RWPE1 (cell line): Measurements from ENCODE around the gene ARID1B.

Experiments
- CTCF ChIA-PET: fragments of 350-600 bp; sonication (Branson Sonifier 250); formaldehyde crosslinking; extraction: SDS; loops from one replicate; lab custom pipeline; 2021; lab: Yijun Ruan, JAX
- POLR2A ChIA-PET: fragments of 400-600 bp; formaldehyde crosslinking; extraction: SDS; loops from one replicate; lab custom pipeline; 2020; ENCODE audit warnings: antibody characterized with exemption; ENCODE audit not compliant: low non-redundant PET; lab: Yijun Ruan, JAX
- DNase-seq: peaks from one replicate; pipeline ENCODE4 v3.0.0; 2012; ENCODE audit warnings: low spot score
- H3K27ac ChIP-seq: fragments of 450-650 bp; 2 replicates; pipeline ENCODE4 v1.5.1; 2017
- TF ChIP-seq, protein P1 (sequence below): fragments of 450-650 bp; conservative IDR thresholded peaks from 2 replicates; pipeline ENCODE4 v1.5.1; 2017; ENCODE audit warnings: low read depth, mild to moderate bottlenecking

The ARID1B gene

DNA sequence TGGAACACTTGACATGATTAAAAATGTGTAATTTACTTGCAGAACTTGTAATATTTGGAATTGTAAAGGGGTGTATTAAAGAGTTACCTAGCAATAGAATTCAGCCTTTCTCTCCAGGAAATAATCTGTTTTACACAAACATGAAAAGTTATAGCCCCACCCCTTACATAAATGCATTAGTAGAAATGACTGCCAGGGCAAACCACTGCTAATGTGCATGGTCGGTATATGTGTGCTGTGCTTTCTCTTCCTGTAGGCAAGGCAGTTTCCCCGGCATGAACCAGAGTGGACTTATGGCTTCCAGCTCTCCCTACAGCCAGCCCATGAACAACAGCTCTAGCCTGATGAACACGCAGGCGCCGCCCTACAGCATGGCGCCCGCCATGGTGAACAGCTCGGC is 389.6 kb downstream of the ARID1B start:
- ChIA-PET CTCF (no interaction called here), POLR2A (no interaction called here)
- H3K27ac ChIP-seq, result no peak overlapping the region
- TF ChIP-seq, protein P1, sequence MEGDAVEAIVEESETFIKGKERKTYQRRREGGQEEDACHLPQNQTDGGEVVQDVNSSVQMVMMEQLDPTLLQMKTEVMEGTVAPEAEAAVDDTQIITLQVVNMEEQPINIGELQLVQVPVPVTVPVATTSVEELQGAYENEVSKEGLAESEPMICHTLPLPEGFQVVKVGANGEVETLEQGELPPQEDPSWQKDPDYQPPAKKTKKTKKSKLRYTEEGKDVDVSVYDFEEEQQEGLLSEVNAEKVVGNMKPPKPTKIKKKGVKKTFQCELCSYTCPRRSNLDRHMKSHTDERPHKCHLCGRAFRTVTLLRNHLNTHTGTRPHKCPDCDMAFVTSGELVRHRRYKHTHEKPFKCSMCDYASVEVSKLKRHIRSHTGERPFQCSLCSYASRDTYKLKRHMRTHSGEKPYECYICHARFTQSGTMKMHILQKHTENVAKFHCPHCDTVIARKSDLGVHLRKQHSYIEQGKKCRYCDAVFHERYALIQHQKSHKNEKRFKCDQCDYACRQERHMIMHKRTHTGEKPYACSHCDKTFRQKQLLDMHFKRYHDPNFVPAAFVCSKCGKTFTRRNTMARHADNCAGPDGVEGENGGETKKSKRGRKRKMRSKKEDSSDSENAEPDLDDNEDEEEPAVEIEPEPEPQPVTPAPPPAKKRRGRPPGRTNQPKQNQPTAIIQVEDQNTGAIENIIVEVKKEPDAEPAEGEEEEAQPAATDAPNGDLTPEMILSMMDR, result no peak
- DNase-seq, result no peak

DNA sequence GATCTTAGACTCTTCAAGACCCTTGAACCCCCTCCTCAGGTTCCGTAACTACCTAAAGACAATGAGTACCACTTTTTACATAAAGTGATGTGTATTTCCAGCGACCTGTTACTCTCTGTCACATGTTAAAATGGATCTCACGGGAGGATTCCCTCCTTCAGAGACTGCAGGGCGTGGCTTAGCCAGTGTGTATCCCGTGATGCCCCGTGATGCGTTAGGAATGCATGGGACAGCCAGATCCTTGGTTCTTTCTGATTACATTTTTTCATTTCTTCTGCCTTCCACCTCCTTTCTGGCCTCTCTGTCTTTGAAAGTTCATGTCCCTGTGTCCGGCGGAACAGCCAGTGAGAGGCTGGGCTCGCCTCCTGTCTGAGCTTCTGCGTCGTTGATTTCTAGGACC is 390.7 kb downstream of the ARID1B start:
- CTCF ChIA-PET, result no interaction called here
- DNase-seq, result no peak
- POLR2A ChIA-PET, result no interaction called here
- TF ChIP-seq, protein P1, result no peak
- H3K27ac ChIP-seq, result no peak overlapping the region

DNA sequence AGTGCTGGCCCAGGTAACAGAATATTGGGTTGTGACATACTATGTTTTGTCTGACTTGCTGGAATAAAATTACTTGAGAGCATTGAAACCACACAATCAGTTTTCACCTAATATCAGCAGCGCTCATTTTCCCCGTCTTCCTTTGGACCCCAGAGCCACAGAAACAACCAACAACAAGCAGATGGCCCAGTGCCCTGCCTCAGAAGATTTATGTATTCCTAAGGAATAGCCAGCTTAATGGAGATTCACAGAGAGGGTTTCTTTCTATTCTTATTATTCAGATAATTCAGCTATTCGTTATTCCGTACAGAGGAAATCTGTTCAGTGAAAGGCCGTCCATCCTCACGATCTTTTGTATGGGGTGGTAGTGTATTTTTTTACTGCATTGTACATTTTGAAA is 391.3 kb downstream of the ARID1B start:
- POLR2A ChIA-PET, result no interaction called here
- H3K27ac ChIP-seq, result no peak overlapping the region
- no peak for DNase-seq
- TF ChIP-seq, protein P1, result no peak
- CTCF ChIA-PET, result no interaction called here

DNA sequence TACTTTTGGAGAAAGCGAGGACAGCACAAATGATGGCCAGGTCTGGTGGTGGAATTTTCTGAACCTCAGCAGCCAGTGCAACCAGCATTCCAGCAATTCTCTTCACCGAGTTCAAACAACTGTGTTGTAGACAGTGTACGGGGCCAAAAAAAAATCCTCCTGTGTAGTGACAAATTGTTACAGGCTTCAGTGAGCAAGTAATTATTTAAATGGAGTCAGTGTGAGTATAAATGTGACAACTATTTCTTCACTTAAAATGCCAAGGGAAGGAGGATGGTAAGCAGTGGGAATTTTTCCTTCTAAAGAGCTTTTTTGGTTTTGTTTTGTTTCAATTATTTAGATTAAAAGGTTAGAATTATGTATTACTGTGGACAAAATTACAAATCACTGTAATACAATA is 392.0 kb downstream of the ARID1B start:
- TF ChIP-seq, protein P1, result no peak
- CTCF ChIA-PET, result no interaction called here
- no peak for DNase-seq
- POLR2A ChIA-PET, result no interaction called here
- H3K27ac ChIP-seq, result no peak overlapping the region

DNA sequence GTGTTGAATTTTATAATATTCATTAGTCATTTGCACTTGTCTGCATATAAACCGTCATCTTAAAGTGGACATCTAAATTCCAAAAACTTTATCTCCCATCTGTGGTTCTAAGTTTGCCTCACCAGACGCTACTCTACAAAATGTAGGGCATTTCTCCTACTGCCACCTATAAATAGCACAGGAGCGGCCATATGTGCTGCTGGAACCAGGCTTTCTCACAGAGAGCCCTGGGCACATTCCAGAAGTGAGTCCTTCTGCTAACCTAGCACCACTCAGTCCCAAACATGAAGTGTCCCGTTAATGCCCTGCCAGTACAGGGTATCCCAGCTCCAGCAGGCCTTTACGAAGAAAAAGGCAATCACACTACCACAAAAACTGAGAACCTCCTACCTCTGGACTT is 392.5 kb downstream of the ARID1B start:
- no peak for DNase-seq
- ChIA-PET CTCF (no interaction called here), POLR2A (no interaction called here)
- H3K27ac ChIP-seq, result no peak overlapping the region
- TF ChIP-seq, protein P1, result no peak

DNA sequence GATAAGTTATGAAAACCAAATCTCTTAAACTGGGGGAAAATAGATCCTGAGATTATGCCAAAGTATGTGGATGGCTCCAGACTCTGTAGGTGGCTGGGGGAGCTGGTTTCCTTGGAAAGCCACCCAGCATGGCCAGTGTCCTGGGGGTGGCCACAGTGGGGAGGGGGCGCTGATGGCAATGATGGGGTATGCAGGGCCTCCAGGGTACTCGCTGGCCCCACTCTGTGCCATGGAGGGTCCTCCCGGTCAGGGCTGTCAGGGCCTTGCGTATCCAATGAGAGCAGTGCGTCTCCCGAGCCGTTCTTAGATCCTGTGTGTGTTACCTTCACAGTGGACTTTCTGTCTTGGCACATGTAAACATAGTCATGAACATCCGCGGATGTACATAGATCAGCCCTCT is 393.4 kb downstream of the ARID1B start:
- CTCF ChIA-PET, result no interaction called here
- no peak for DNase-seq
- TF ChIP-seq, protein P1, result no peak
- no peak overlapping the region for H3K27ac ChIP-seq
- POLR2A ChIA-PET, result no interaction called here

DNA sequence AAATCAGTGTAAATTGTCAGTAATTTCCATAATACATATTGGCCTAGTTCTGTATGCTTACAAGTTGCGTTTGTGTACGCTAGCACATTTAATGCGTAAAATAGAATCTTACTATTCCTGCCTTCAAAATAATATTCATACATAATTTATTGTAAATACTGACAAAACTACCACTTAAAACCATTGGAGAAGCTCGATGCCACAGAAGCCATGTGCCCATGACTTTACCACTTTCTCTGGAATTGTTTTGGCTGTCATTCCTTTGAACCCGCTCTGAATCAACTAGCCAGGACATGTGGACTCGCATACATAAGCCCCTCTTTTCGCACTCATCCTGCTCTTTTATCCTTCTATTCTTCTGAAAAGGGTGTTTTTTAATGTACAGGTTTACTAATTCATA is 394.6 kb downstream of the ARID1B start:
- H3K27ac ChIP-seq, result no peak overlapping the region
- POLR2A ChIA-PET, result no interaction called here
- DNase-seq, result no peak
- TF ChIP-seq, protein P1, result no peak
- CTCF ChIA-PET, result no interaction called here
